GM12878 (cell line): ENCODE results near the gene GPR17. TPM values are rescaled to one million over a fixed set of nuclear protein-coding genes. Genes with fewer than 3 reads are reported as not detected.

Source experiments
- ATAC-seq: fragments of 200-7000 bp; cut with Tn5 transposase; 3 replicates; pipeline ENCODE4 v1.9.1; 2020; ENCODE audit warnings: mild to moderate bottlenecking, moderate library complexity
- BruUV-seq: library from RNA; stranded (reverse); fragments of 400-500 nt; replicated peaks from 2 replicates; lab custom pipeline; 2021; lab: Mats Ljungman, UMichigan
- CTCF ChIA-PET: fragments of 300-600 bp; sonication (Branson Sonifier 250); formaldehyde crosslinking; extraction: SDS; loops from one replicate; lab custom pipeline; 2021; ENCODE audit warnings: inconsistent platforms; lab: Yijun Ruan, JAX
- POLR2A ChIA-PET: fragments of 350-600 bp; formaldehyde crosslinking; extraction: SDS; loops from one replicate; lab custom pipeline; 2021; ENCODE audit warnings: inconsistent platforms; lab: Charles Lee
- RAD21 ChIA-PET: fragments of 300-600 bp; sonication (Branson Sonifier 250); formaldehyde crosslinking; loops from one replicate; lab custom pipeline; 2023; ENCODE audit warnings: antibody characterized with exemption; ENCODE audit not compliant: unreplicated experiment; lab: Charles Lee
- SMC1A ChIA-PET: fragments of 300-600 bp; sonication (Branson Sonifier 250); formaldehyde crosslinking; loops from one replicate; lab custom pipeline; 2023; ENCODE audit not compliant: unreplicated experiment, uncharacterized antibody; lab: Charles Lee
- DNase-seq: peaks from one replicate; pipeline ENCODE4 v3.0.0-alpha.2; 2011; ENCODE audit warnings: low read depth, low spot score
- FAIRE-seq: peaks from 3 replicates; lab custom pipeline; 2011; peaks lifted over from hg19 to GRCh38; lab: Jason Lieb, UNC
- H2AFZ ChIP-seq: 2 replicates; pipeline ENCODE4 v1.6.0; 2011; ENCODE audit warnings: low read depth, low read length, control low read depth; ENCODE audit not compliant: control insufficient read depth
- H3K27ac ChIP-seq: 2 replicates; pipeline ENCODE4 v1.5.1; 2011; ENCODE audit warnings: control low read depth; ENCODE audit not compliant: control insufficient read depth, insufficient read depth
- H3K27me3 ChIP-seq, 2 experiments: replicated peaks in 1 of 2; 2 replicates each; pipeline versions ENCODE4 v1.6.0 to v1.6.1; 2011; ENCODE audit warnings: low read length in 1 of 2; ENCODE audit not compliant: control insufficient read depth in 2 of 2, insufficient read depth in 2 of 2
- H3K36me3 ChIP-seq, 2 experiments: 2 replicates each; pipeline ENCODE4 v1.5.1; 2011; ENCODE audit warnings: low read length in 1 of 2; ENCODE audit not compliant: control insufficient read depth in 2 of 2, insufficient read depth in 2 of 2
- H3K4me1 ChIP-seq: 2 replicates; pipeline ENCODE4 v1.6.1; 2011; ENCODE audit warnings: mild to moderate bottlenecking, low read length, moderate library complexity, mixed read lengths; ENCODE audit not compliant: control insufficient read depth, insufficient read depth
- H3K4me2 ChIP-seq: 2 replicates; pipeline ENCODE4 v1.6.0; 2011; ENCODE audit warnings: control low read depth; ENCODE audit not compliant: control insufficient read depth, insufficient read depth
- H3K4me3 ChIP-seq: fragments of 200-600 bp; sonication (generic); 2 replicates; pipeline ENCODE4 v1.5.1; 2016
- H3K79me2 ChIP-seq: 2 replicates; pipeline ENCODE4 v1.6.0; 2011; ENCODE audit warnings: low read length; ENCODE audit not compliant: control insufficient read depth, insufficient read depth
- H3K9ac ChIP-seq: 2 replicates; pipeline ENCODE4 v1.8.0; 2011; ENCODE audit warnings: low read length, control low read depth, mixed read lengths; ENCODE audit not compliant: control insufficient read depth, insufficient read depth
- H3K9me3 ChIP-seq: replicated peaks from 3 replicates; pipeline ENCODE4 v1.5.1; 2011; ENCODE audit warnings: mild to moderate bottlenecking, low read length; ENCODE audit not compliant: control insufficient read depth, insufficient read depth
- H4K20me1 ChIP-seq: 2 replicates; pipeline ENCODE4 v1.6.0; 2011; ENCODE audit not compliant: control insufficient read depth, insufficient read depth
- CREM ChIP-seq: IDR thresholded peaks from 2 replicates; pipeline ENCODE4 v1.6.1; 2014; ENCODE audit warnings: antibody characterized with exemption, low read depth
- EZH2 ChIP-seq: IDR thresholded peaks from 2 replicates; pipeline ENCODE4 v1.6.1; 2012; ENCODE audit warnings: low read depth, mild to moderate bottlenecking, control low read depth, inconsistent platforms, low read length, borderline replicate concordance; ENCODE audit not compliant: control insufficient read depth
- NFIC ChIP-seq: IDR thresholded peaks from 2 replicates; pipeline ENCODE4 v1.6.1; 2012; ENCODE audit warnings: low read depth, mild to moderate bottlenecking, inconsistent platforms, low read length, moderate library complexity
- POU2F2 ChIP-seq: IDR thresholded peaks from 3 replicates; pipeline ENCODE4 v1.6.1; 2011; ENCODE audit warnings: low read depth, mild to moderate bottlenecking, low read length, borderline replicate concordance
- RELA ChIP-seq: fragments of 450-650 bp; IDR thresholded peaks from 2 replicates; pipeline ENCODE4 v1.8.0; 2014; ENCODE audit warnings: borderline replicate concordance; ENCODE audit not compliant: partially characterized antibody
- SRF ChIP-seq, 2 experiments: IDR thresholded peaks; 2 replicates each; pipeline ENCODE4 v1.6.1; 2011; ENCODE audit warnings: low read depth in 2 of 2, low read length in 2 of 2, mild to moderate bottlenecking in 1 of 2, moderate library complexity in 1 of 2
- WGBS: methylation state at CpG from one replicate; pipeline ENCODE4 v1.1.6; 2016; ENCODE audit warnings: low lambda C conversion rate; ENCODE audit not compliant: insufficient replicate concordance, insufficient coverage; ENCODE audit errors: missing lambda C conversion rate; 5-methylcytosine and 5-hydroxymethylcytosine counted together
- in situ Hi-C: fragments of 300-500 bp; cut with MboI; formaldehyde crosslinking; loops from 9 replicates; pipeline ENCODE4 v1.14.3; 2018; ENCODE audit warnings: mixed read lengths
- intact Hi-C: fragments of 100-400 bp; cut with micrococcal nuclease; formaldehyde crosslinking; loops from one replicate; pipeline ENCODE4 v1.14.2; 2022; ENCODE audit not compliant: unreplicated experiment
- polyA plus RNA-seq, 11 experiments: library from polyadenylated mRNA; depleted of rRNA in 4 of 11; unstranded in 6 of 11; stranded (reverse) in 5 of 11; fragments of >200 nt; fragmentation: Nextera tagmentation in 4 of 11; fragmentation: Illumina TruSeq in 1 of 11; extraction: Ambion mirVana in 4 of 11; extraction: Trizol in 1 of 11; gene quantifications; 1 replicate in 1 of 11; 2 replicates in 10 of 11; pipeline versions ENCODE4 v1.2.1 to v1.2.3, GENCODE V29; 2011 to 2016; ENCODE audit warnings: inconsistent platforms in 2 of 11, missing spikeins in 2 of 11, low read depth in 1 of 11
- total RNA-seq, 4 experiments: library from RNA; depleted of rRNA in 3 of 4; stranded (reverse); fragments of >200 nt in 3 of 4; fragmentation: Illumina TruSeq in 1 of 4; extraction: Trizol in 1 of 4; gene quantifications; 2 replicates each; pipeline versions ENCODE4 v1.2.1 to v1.2.3, GENCODE V29; 2013 to 2021
- TF ChIP-seq, protein P1 (sequence below): fragments of 450-650 bp; IDR thresholded peaks from 2 replicates; pipeline ENCODE4 v1.6.1; 2017; ENCODE audit warnings: antibody characterized with exemption, mild to moderate bottlenecking, moderate library complexity

Gene GPR17
- total and polyA plus RNA-seq, 10 of the 15 experiments (the other 5 are each of a cell fraction or from before 2014, with no cell fraction given): not detected

DNA sequence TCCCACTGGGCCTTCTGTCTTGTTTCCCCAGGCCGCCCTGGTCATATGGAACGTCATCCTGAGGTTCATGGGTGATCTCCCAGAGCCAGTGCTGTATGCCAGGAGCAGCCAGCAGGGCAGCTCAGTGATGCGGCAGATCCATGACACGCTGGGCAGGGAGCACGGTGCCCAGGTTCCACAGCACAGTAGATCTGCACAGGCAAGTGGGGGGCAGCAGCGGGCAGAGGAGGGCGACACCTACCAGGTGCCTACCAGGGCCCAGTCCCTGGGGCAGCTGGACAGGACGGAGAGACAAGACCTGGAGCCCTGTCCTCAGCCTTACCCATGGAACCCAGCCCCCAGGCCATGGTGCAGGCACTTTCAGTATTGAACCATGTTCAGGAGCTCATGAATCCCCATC is 36.1 kb upstream of the GPR17 start:
- ChIA-PET SMC1A (no interaction called here), CTCF (no interaction called here), RAD21 (no interaction called here), POLR2A (no interaction called here)
- Histone ChIP-seq H3K36me3 (no peaks in the 10 kb centered on the region), H4K20me1 (no peaks in the 10 kb centered on the region), H3K4me2 (no peak overlapping the region), H3K9ac (no peak overlapping the region), H3K79me2 (no peaks in the 10 kb centered on the region), H3K4me1 (no peaks in the 10 kb centered on the region), H3K27me3 (no peaks in the 10 kb centered on the region; a peak in 2 of 4 replicates), H3K4me3 (no peak overlapping the region), H3K27ac (no peak overlapping the region), H3K9me3 (no peaks in the 10 kb centered on the region; the same call in 2 of the 3 replicates), H2AFZ (no peak overlapping the region)
- intact Hi-C loops: no loop called here
- FAIRE-seq: no peak
- 42% methylated on average over 8 of the region's 8 CpGs for WGBS
- no peak for DNase-seq
- in situ Hi-C loops: no loop called here
- ATAC-seq: no peak
- TF ChIP-seq, protein P1, sequence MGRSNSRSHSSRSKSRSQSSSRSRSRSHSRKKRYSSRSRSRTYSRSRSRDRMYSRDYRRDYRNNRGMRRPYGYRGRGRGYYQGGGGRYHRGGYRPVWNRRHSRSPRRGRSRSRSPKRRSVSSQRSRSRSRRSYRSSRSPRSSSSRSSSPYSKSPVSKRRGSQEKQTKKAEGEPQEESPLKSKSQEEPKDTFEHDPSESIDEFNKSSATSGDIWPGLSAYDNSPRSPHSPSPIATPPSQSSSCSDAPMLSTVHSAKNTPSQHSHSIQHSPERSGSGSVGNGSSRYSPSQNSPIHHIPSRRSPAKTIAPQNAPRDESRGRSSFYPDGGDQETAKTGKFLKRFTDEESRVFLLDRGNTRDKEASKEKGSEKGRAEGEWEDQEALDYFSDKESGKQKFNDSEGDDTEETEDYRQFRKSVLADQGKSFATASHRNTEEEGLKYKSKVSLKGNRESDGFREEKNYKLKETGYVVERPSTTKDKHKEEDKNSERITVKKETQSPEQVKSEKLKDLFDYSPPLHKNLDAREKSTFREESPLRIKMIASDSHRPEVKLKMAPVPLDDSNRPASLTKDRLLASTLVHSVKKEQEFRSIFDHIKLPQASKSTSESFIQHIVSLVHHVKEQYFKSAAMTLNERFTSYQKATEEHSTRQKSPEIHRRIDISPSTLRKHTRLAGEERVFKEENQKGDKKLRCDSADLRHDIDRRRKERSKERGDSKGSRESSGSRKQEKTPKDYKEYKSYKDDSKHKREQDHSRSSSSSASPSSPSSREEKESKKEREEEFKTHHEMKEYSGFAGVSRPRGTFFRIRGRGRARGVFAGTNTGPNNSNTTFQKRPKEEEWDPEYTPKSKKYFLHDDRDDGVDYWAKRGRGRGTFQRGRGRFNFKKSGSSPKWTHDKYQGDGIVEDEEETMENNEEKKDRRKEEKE: no peak
- TF ChIP-seq NFIC (no peak), EZH2 (no peak), POU2F2 (no peak), CREM (no peak), SRF (IDR thresholded peaks at IDR 0.05; ENCODE audit: low read depth in 2 of 2, low read length in 2 of 2) (no peak), RELA (no peak)
- BruUV-seq: no TSS peak
